ENCODE results near the gene MST1R. TPM values are rescaled to one million over a fixed set of nuclear protein-coding genes. Genes with fewer than 3 reads are reported as not detected.
A peak's percentile ranks its signal among the peaks of the same experiment; 100 is the strongest.
"Not testable (repeated sequence)": the region's sequence is repeated elsewhere in the genome, so short reads cannot be mapped to it uniquely, and the experiment has no call there.

Gene MST1R
- total RNA-seq, 1 experiment from 2014 or later, result 39.0 TPM

DNA sequence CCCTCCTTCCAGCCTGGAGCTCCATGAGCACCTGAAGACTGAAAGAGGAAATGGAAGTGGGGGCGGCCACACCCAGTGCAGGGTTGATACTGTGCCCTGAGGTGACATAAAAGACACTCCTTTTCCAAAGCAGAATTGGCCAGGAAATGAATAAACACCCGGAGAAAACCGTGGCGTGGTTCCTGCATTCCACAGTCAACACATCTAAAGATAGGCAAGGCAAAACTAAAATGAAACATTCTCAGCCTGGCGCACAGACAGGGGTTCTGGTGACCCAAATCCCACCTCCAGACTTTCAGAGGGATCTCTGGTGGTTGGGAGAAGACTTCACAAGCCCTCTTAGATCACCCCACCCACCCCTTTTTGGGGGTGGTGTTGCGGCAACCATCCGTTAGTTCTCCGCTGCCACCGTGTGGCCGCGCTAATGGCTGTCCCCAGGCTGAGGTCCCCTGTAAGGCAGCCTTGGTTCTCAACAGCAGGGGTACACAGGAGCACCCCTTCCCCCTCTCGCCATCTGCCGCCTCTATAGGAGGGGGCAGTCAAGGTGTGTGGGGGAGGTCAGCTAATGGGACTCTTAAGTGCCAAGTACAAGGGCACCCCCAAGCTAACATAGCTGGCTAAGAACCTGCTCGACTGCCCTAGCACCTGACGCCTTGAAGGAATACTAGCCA lies 2.5 kb upstream of the MST1R start:
- H3K27me3 ChIP-seq (ENCODE audit: low read length), result no peaks in the 10 kb centered on the region
- CTCF ChIA-PET, result interaction anchor here (0.6 to 1.6 kb wide), 10 partner anchors 17 to 172 kb away, joined by 3 to 18 read pairs (median 4); partner anchors contain the start of genes CDHR4, INKA1 and MON1A
- H3K4me2 ChIP-seq (ENCODE audit: low read length), result peak overlapping the region; percentile 99
- ATAC-seq (peak; percentile 61), DNase-seq (peak; percentile 86)
- no peaks in the 10 kb centered on the region for H4K20me1 ChIP-seq (ENCODE audit: low read length)
- TF ChIP-seq, protein P1, sequence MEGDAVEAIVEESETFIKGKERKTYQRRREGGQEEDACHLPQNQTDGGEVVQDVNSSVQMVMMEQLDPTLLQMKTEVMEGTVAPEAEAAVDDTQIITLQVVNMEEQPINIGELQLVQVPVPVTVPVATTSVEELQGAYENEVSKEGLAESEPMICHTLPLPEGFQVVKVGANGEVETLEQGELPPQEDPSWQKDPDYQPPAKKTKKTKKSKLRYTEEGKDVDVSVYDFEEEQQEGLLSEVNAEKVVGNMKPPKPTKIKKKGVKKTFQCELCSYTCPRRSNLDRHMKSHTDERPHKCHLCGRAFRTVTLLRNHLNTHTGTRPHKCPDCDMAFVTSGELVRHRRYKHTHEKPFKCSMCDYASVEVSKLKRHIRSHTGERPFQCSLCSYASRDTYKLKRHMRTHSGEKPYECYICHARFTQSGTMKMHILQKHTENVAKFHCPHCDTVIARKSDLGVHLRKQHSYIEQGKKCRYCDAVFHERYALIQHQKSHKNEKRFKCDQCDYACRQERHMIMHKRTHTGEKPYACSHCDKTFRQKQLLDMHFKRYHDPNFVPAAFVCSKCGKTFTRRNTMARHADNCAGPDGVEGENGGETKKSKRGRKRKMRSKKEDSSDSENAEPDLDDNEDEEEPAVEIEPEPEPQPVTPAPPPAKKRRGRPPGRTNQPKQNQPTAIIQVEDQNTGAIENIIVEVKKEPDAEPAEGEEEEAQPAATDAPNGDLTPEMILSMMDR (conservative IDR thresholded peaks at IDR 0.05; ENCODE audit: low read depth, low read length), result peak; percentile 98
- TF ChIP-seq EZH2 (IDR thresholded peaks at IDR 0.05; ENCODE audit: low read length, unreplicated experiment), result no peak
- peak overlapping the region; percentile 58 for H3K4me3 ChIP-seq (ENCODE audit: low read length)
- POLR2A ChIA-PET (ENCODE audit: unreplicated experiment), result interaction anchor here (1.0 kb wide), 1 partner anchor 34 kb away, joined by 5 read pairs; the partner anchor contains the start of gene RBM6
- no peaks in the 10 kb centered on the region for H3K9me2 ChIP-seq (replicated peaks; ENCODE audit: low read length)
- peak overlapping the region; percentile 52 for H3K9ac ChIP-seq (ENCODE audit: low read length)
- H2AFZ ChIP-seq (ENCODE audit: low read length), result peak overlapping the region; percentile 70
- peaks cover 36% of the 10 kb centered on the region for H3K79me2 ChIP-seq (ENCODE audit: low read length)
- peaks cover under 1% of the 10 kb centered on the region; the same call in 1 of the 2 replicates for H3K36me3 ChIP-seq (ENCODE audit: low read depth, low read length)
- H3F3A ChIP-seq (ENCODE audit: low read length, unreplicated experiment), result peaks cover 3% of the 10 kb centered on the region
- no peaks in the 10 kb centered on the region for H3K9me3 ChIP-seq (ENCODE audit: low read length)
- H3K4me1 ChIP-seq (ENCODE audit: insufficient read depth, low read length), result peaks cover 51% of the 10 kb centered on the region
- BruUV-seq (replicated peaks), result TSS peak; percentile 7
- intact Hi-C loops (cut with micrococcal nuclease), result loop anchor here (1.0 to 2.0 kb wide), 5 partner anchors 23 to 203 kb away; partner anchors contain the start of genes MON1A and TRAIP
- H3K27ac ChIP-seq (ENCODE audit: low read length), result peak overlapping the region; percentile 99

DNA sequence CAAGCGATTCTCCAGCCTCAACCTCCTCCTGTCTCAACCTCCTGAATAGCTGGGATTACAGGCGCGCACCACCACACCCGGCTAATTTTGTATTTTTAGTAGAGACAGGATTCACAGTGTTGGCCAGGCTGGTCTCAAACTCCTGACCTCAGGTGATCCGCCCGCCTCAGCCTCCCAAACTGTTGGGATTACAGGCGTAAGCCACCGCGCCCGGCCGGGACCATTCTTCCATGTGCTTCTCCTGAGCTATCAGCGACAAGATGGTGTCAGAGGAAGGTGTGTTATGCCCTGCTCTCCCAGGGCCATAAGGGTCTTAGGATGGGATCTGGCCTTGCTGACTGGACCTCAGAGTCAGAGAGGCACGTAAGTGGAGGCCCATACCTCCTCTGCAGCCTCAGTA lies 775 bp upstream of the MST1R start:
- peak overlapping the region; percentile 99 for H3K4me2 ChIP-seq (ENCODE audit: low read length)
- ATAC-seq; H3K27me3 ChIP-seq (ENCODE audit: low read length); H3K9me2 ChIP-seq (replicated peaks; ENCODE audit: low read length); BruUV-seq (replicated peaks); H3K9me3 ChIP-seq (ENCODE audit: low read length); H4K20me1 ChIP-seq (ENCODE audit: low read length); DNase-seq; H3K36me3 ChIP-seq (ENCODE audit: low read depth, low read length); H3K4me3 ChIP-seq (ENCODE audit: low read length); CTCF ChIA-PET; H2AFZ ChIP-seq (ENCODE audit: low read length): not testable (repeated sequence)
- peaks cover 48% of the 10 kb centered on the region for H3K79me2 ChIP-seq (ENCODE audit: low read length)
- POLR2A ChIA-PET (ENCODE audit: unreplicated experiment), result interaction anchor here (0.6 kb wide), 1 partner anchor 118 kb away, joined by 6 read pairs; the partner anchor contains the start of gene IP6K1
- peaks cover 11% of the 10 kb centered on the region for H3F3A ChIP-seq (ENCODE audit: low read length, unreplicated experiment)
- H3K4me1 ChIP-seq (ENCODE audit: insufficient read depth, low read length), result peaks cover 64% of the 10 kb centered on the region
- H3K27ac ChIP-seq (ENCODE audit: low read length), result peak overlapping the region; percentile 99
- peak overlapping the region; percentile 84 for H3K9ac ChIP-seq (ENCODE audit: low read length)
- intact Hi-C loops (cut with micrococcal nuclease), result loop anchor here (5.0 kb wide), 1 partner anchor 117 kb away; the partner anchor contains the start of gene IP6K1

- Histone ChIP-seq H3K9ac (ENCODE audit: low read length) (peak overlapping the region; percentile 84), H3K36me3 (ENCODE audit: low read depth, low read length) (peaks cover 12% of the 10 kb centered on the region), H3K4me2 (ENCODE audit: low read length) (peak overlapping the region; percentile 99), H3K4me1 (ENCODE audit: insufficient read depth, low read length) (peaks cover 79% of the 10 kb centered on the region), H3K4me3 (ENCODE audit: low read length) (peak overlapping the region; percentile 74), H3K9me2 (replicated peaks; ENCODE audit: low read length) (no peaks in the 10 kb centered on the region), H3K79me2 (ENCODE audit: low read length) (peaks cover 65% of the 10 kb centered on the region), H3K9me3 (ENCODE audit: low read length) (no peaks in the 10 kb centered on the region), H3F3A (ENCODE audit: low read length, unreplicated experiment) (peaks cover 11% of the 10 kb centered on the region), H2AFZ (ENCODE audit: low read length) (no peak overlapping the region), H3K27me3 (ENCODE audit: low read length) (no peaks in the 10 kb centered on the region), H3K27ac (ENCODE audit: low read length) (peak overlapping the region; percentile 99), H4K20me1 (ENCODE audit: low read length) (no peaks in the 10 kb centered on the region)
- no peak for DNase-seq
- TF ChIP-seq EZH2phosphoT487 (IDR thresholded peaks at IDR 0.05; ENCODE audit: borderline replicate concordance, low read length) (no peak), EZH2 (IDR thresholded peaks at IDR 0.05; ENCODE audit: low read length, unreplicated experiment) (no peak)
- TF ChIP-seq, protein P1 (conservative IDR thresholded peaks at IDR 0.05; ENCODE audit: low read depth, low read length), result no peak
- no TSS peak for BruUV-seq (replicated peaks)
- ChIA-PET CTCF (no interaction called here), POLR2A (ENCODE audit: unreplicated experiment) (interaction anchor here (0.7 to 0.8 kb wide), 2 partner anchors 8 to 108 kb away, joined by 4 read pairs; no protein-coding TSS in a partner anchor)
- intact Hi-C loops (cut with micrococcal nuclease), result loop anchor here (5.0 kb wide), 1 partner anchor 115 kb away; the partner anchor contains the start of gene IP6K1
- ATAC-seq, result no peak
Observed at GRCh38 chr3:49902511-49903345, 945 bp downstream of the MST1R start.

Data from PC-3 (cell line).